Measurements from ENCODE around the gene CPN1.
"Not testable (repeated sequence)": the region's sequence is repeated elsewhere in the genome, so short reads cannot be mapped to it uniquely, and the experiment has no call there.

Gene CPN1

DNA sequence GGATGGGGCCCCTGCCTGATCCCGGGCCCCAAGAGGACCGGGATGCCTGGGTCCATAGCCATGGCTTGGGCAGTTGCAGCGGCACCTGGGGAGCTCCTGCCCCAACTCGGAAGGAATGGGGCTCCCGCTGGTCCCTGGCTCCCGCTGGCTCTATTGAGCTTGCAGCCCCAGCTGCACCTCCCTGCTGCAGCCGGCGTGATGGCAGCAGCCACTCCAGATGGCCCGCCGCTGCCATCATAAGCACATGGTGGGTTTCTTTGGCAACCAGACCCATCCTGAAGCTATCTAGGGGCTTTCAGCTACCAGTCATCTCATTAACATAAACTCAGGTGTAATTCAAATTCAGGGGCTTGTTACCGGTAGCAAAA lies 60.8 kb downstream of the CPN1 start:
- DNase-seq = no peak

DNA sequence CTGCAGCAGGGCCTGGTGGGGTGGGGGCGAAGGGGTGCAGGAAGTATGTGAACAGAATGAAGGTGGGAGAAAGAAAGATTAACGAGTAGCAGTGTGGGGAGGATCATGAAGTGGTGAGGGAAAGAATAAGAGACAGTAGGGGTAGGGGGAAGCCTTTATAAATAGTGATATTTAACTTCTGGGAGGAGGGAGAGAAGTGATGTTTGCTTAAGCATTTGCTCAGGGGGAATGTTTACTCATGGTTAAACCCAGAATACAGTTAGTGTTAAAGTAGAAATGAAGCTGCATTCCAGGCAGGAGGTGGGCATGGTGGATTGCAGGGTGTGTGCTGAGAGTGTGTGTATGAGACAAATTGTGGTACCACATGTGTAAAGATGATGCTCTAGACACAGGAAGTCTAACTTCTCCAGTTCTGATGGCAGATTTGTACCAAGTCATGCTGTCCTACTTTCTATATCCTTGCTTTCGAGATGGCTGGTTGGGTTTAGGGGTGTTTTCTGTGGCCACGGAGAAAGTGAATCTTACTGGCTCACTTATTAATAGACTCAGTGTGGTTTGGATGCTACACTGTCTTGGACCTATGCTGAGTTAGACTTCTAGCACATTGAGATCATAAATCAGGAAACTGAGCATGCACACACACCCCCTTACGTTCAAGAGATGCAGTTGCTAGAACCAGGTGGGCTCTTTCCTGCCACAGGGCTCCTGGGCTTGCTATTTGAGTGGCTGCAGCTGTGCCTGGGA lies 61.4 kb downstream of the CPN1 start:
- DNase-seq = no peak

DNA sequence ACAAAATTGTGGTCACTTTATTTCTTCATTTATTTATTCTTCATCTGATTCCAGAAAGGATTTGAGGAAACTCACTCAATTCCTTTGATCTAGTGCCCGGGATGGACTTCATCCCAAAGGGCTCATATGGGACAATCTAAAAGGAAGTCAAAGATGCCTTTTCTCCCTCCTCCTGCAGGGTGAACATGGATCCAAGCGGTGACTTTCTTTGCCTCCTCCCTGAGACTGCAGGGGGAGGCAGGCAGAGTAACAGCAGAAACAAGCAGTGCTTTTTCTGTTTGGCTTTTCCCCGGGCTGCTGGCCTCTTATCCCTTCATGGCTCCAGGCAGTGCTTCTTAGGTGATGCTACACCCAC lies 61.9 kb downstream of the CPN1 start:
- DNase-seq = no peak

DNA sequence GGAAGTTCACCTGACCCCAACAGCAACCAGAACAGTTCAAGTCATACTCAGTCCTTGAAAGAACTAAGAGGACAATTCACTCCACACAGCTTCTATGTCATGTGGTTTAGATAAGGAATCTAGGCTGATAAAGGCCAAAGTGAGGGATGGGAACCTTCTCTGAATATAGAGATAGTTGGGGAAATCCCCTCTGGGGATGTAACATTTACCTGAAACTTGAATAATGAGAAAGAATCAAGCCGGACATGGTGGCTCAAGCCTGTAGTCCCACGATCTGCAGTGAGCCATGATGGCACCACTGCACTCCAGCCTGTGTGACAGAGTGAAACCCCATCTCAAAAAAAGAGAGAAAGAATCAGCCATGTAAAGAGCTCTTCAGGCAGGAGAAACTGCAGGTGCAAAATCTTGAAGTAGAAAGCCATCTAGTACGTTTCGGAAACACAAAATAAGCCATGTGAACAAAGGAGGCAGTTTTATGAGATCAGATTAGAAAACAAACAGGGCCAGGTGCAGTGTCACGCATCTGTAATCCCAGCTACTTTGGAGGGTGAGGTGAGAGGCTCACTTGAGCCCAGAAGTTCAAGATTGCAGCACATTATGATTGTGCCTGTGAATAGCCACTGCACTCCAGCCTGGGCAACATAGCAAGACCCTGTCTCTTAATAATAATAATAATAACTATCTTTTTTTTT lies 67.5 kb downstream of the CPN1 start:
- peak; percentile 80 for DNase-seq

DNA sequence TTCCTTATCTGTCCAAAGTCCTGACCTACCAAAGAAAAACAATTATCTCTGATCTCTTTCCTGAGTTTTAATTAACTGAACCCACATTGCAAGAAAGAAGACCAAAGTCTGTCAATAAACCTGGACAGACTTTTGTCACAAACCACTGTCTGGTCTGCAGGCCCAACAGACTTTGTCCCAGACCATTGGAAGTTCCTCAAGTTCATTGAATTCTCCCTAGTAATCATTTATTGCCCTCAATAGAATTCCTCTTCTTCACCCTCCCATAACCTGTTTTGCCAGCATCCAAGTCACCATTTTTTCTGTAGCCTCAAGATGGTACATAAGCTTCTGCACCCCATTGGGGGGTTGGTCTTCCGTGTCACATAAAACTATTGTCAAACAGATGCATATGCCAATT lies 68.0 kb downstream of the CPN1 start:
- DNase-seq = no peak

- DNase-seq = not testable (repeated sequence)
Measured at GRCh38 chr10:100011906-100012305, 69.8 kb downstream of the CPN1 start.

- DNase-seq = peak; percentile 21
Measured at GRCh38 chr10:100009793-100010676, 71.6 kb downstream of the CPN1 start, which contains the start of gene DNMBP. Gene DNMBP (minus strand): TSS chr10:100009947. CDS start chr10:99972124, 37,823 bp downstream.

GRCh38 chr10:100009283-100009792 lies 72.3 kb downstream of the CPN1 start:
- DNase-seq = no peak

GRCh38 chr10:100008708-100009282 lies 72.9 kb downstream of the CPN1 start:
- no peak for DNase-seq

DNA sequence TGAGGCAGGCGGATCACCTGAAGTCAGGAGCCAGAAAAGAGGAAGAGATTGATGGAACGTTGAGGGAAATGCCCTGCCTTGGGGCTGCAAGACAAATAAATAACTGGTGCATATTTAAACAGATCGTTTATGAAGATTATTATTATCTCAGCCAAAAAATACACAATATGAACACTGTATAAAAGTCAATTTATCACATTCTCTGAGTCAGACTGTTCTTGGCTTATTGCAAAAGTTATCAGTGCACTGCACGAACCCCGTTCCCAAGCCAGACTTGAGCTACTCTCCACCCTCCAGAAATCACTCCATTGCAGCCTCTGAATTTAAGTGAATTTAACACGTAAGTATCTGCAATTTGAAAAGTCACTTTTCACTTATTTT lies 73.5 kb downstream of the CPN1 start:
- no peak for DNase-seq

- DNase-seq = no peak
Measured at GRCh38 chr10:100007231-100008141, 74.2 kb downstream of the CPN1 start.

DNA sequence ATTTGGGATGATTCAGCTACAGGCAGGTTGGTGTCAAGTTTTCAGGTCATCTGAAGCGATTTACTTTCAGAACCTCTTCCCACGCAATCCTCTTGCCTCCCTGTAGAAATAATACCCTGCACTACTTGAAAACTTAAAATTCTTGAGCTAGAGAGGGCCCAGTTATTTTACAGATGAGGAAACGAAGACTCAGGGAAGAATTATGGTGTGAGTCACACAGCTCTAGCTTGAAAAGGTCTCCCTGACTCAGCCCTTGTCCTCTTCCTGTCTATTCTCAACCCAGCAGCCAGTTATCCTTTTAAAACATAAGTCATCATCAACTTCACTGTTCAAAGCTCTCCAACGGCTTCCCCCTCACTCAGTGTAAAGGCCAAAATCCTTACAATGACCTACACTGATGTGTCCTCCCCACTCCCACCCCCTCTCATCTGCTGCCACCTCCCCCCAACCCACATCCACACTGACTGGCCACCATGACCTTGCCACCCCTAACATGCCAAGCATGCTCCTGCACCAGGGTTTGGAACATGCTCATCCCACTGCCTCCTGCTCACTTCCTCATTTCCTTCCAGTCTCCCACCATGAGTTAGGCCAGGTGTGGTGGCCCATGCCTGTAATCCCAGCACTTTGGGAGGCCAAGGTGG lies 75.3 kb downstream of the CPN1 start:
- DNase-seq = no peak

DNA sequence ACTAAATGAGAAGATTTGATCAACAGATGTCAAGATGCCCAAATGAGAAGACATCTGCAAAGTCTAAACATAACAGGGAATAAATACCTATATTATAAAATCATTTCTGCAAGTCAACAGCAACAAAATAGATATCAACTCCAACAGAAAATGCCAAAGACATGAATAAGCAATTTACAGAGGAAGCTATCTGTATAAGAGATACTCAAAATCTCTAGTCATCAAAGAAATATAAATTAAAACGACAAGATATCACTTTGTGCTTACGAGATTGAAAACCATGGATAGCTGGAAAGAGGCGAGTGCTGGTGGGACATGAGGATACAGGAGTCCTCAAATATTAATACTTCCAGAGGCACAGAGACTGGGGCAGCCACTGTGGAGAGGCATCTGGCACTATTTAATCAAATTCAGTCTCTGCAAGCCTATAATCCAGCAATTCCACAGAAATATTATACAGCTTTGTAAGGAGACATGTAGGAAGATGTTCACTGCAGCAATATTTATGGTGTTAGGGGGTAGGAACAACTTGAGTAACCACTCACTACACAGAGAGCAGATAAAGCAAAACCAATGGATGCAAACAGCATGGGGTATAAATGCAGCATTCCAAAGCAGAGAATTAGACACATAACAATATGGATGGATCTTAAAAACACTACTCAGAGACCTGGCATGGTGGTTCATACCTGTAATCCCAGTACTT lies 76.7 kb downstream of the CPN1 start:
- no peak for DNase-seq

- no peak for DNase-seq
Measured at GRCh38 chr10:100000109-100000644, 81.5 kb downstream of the CPN1 start.

DNA sequence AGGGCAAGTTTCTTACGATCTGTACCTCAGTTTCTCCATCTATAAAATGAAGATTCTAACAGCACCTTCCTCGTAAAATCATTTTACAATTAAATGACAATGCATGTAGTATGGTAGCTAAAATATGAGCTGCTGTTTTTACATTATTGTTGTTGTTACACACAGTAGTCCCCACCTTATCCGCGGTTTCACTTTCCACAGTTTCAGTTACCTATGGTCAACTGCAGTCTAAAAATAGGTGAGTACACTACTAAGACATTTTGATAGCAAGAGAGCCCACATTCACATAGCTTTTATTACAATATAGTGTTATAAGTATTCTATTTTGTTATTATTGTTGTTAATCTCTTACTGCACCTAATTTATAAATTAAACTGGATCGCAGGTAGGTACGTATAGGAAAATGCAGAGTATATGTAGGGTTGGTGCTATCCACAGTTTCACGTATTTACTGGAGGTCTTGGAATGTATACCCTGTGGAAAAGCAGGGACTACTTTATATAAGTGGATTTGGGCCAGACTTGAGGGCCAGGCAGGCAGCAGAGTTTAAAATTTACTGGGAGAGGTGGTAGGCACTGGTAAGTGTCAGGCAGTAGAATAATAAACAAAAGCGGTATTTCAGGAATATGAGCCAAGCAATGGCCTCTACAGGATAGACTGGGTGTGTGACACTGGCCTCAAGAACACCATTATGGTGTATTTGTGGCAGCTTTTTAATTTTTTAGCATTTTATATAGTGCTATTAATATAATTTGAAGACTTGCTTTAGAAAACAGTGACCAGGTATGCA lies 82.2 kb downstream of the CPN1 start:
- peak; percentile 16 for DNase-seq

GRCh38 chr10:99998889-99999288 lies 82.8 kb downstream of the CPN1 start:
- DNase-seq = no peak

DNA sequence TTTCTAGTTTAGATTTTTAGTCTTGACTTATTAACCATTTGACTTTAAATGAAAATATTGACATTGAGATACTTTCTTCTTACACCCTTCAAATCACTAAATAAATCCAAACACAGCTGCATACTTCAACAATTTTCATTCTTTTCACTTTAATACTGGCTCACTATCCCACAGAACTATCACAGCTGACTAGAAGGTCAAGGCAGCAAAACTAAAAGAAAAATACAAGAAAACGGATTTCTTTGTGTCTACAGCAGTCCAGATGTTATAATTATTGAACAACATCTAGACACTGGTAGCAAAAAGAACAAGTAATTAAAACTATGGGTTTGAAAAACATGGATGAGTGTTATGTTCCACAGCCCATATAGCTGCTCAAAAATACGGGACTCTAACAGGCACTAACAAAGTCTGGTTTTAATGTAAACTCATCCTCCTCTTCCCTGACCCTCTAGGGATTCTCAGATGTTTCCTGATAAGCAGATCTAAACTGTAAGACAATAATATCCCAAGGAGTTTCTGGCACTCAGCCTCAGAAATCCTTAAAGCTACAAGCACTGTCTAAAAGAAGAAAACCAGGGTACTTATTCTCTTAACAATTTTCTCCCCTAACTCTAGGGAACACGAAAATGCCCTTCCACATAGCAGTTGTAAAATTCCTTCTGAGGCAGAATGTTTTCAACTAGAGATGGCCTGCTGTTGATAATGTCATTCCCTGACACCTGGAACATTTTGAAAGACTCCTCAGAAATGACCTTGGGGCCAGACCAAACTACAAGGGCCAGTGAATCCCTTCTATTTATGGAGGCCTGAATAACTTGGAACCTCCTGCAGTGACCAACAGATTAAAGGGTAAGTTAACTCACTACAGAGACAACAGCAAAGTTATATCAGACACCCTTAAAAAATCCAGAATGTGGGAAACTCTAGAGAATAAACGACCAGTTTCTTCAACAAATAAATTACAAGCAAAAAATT lies 84.7 kb downstream of the CPN1 start:
- DNase-seq = no peak

DNA sequence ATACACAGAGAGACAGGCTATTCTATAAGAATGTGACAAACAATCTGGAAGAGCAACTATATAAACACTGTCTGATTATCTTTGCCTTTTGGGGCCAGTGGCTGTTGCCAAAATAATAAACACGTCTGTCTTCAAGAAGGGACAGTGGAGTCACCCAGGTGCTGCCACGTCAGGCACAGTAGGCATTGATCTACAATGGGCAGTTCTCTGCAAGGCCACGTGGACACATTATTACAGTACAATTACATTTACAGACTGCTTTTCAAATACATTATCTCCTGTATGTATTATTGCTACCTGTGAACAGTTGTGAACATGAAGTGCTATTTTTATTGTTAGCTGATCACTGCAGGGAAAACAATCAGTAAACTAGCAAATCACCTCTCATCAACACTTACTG lies 86.0 kb downstream of the CPN1 start:
- DNase-seq = no peak

Measured in NCI-H2029 (cell line).